NCI-H128 (cell line): ENCODE data around the gene RSU1.
"Not testable (repeated sequence)": the region's sequence is repeated elsewhere in the genome, so short reads cannot be mapped to it uniquely, and the experiment has no call there.

Experiments
- DNase-seq: peaks from one replicate; lab custom pipeline; 2025; ENCODE audit not compliant: unreplicated experiment; lab: John Stamatoyannopoulos, UW

RSU1 gene

DNA sequence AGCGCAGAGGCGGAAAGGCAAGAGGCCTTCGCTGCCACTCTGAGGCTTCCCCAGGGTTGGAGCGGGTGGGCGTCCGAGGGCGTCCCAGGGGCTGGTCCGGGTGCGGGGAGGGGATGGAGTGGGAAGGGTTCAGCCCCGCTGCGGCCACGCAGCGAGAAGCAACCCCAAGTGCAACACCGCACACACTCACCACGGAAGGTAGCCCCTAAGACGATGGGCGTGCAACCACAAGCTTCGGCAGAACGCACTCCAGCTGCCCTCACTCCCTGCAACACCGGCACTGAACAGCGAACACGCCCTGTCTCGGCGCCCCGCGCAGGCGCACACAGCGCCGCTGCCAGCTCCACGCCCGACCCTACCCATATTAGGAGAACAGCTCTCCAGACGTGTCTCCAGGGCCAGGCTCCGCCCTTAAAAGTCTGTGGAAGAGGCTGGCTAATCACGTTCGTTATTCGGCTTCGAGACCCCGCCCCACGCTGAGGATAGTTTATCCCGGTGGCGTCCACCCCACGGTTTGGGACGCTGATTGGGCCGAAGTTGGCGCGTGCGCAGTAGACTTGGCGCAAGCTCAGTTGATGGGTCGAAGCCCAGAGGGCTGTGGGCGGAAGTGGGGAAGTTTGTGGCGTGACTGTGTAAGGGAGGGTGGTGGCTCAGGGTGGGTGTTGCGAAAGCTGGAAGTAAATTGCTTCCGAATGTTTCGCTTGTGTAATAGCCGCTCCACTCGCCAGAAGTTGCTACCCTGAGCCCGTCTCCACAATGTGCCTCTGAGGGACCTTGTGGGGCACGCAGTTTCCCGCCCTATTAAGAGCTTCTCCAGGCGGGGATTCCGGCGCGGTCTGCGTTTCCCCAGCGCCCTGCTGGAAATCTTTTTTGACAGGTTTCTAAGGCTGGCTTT, at the start of gene RSU1:
RSU1 (minus strand) TSS at position 300 of the 895 bp plus-strand sequence. CDS start 343 bp downstream, outside the sequence.
- DNase-seq, result peak; percentile 95

GRCh38 chr10:16866541-16867275, 49.5 kb upstream of the RSU1 start:
- DNase-seq, result no peak

DNA sequence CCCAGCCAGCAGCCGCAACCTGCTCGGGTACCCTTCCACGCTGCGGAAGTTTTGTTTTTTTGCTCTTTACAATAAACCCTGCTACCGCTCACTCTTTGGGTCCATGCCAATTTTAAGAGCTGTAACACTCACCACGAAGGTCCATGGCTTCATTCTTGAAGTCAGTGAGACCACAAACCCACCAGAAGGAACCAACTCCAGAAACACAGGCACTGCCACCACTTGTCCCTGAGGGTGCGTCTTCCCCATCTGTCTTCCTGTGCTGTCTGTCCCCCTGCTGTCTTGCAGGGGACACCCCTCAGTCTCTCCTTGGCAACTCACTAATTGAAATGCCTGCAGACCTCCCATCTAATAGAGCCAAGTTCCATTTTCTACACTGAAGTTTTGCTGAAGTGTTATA, 48.5 kb upstream of the RSU1 start:
- no peak for DNase-seq

GRCh38 chr10:16863766-16864165, 46.5 kb upstream of the RSU1 start:
- no peak for DNase-seq

GRCh38 chr10:16857419-16857818, 40.2 kb upstream of the RSU1 start:
- no peak for DNase-seq

GRCh38 chr10:16856567-16856966, 39.3 kb upstream of the RSU1 start:
- no peak for DNase-seq

DNA sequence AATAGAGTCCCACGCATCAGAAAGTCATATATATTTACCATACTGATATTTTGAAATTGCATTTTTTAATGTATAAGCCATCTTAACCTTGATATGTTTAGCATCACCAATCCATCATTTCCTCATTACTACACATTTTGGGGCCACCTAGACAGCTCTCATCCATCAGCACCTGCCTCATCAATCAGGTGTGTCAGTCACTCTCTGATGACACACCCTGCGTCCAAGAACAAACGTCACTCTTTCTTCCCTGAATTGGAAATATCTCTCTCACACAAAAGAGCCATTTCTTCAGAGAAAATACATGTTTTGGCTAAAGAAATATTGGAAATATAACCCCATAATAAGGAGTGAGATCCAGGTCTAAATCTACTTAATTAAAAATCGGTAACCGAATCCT, 38.9 kb upstream of the RSU1 start:
- no peak for DNase-seq

DNA sequence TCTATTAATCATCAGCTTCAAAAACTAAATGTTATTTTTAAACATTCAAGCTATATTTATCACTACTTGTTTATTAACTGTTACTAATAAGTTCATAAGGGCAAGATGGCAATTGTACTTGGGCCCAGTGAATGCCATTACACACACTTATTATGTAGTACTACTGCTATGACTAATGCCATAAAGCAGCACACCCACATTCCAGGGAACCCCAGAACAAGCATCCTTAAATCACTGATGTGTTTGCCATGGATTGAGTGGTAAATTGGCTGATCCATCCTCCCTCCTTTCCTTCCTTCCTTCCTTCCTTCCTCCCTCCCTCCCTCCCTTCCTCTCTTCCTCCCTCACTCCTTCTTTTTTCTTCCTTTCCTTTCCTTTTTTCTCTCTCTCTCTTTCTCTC, 37.4 kb upstream of the RSU1 start:
- DNase-seq, result no peak

DNA sequence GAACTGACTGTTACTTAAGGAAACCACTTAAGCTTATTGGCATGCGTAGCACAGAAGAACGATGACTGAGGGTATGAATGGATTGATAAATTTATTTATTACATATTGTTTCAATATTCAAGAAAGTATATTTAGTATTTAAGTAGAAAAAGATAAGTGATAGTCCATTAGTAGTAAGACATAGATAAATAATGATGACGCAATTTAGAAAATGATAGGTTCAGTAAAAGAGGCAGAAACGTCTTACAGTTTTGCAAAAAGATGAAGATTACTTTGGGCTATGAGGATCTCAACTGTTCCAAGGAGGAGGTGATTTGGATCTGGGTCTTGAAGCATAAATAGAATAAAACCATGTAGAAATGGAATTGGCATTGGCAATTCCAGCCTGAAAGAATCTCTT, 36.6 kb upstream of the RSU1 start:
- DNase-seq, result no peak

- DNase-seq, result no peak
Observed at GRCh38 chr10:16853201-16853600, 36.0 kb upstream of the RSU1 start.

GRCh38 chr10:16852624-16853023, 35.4 kb upstream of the RSU1 start:
- DNase-seq, result no peak

- DNase-seq, result no peak
Observed at GRCh38 chr10:16848562-16849154, 31.4 kb upstream of the RSU1 start.

DNA sequence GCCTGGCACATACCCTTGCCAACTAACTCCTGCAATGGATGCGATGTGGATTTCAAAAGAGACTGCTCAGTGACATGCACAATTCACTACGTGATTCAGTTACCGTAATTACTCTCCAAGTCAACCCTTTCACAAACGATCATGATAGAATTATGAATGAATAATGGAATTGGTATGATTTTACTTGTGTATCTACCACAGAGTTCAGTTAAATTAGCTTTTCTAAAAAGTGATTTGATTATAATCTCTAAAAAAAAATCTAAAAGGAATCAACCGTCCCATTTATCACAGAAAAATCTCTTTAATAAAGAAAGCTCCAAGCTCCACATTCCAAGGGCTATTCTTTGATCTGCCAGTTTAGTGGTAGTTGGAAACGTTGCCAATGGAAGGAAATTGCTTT, 30.4 kb upstream of the RSU1 start:
- DNase-seq, result no peak

DNA sequence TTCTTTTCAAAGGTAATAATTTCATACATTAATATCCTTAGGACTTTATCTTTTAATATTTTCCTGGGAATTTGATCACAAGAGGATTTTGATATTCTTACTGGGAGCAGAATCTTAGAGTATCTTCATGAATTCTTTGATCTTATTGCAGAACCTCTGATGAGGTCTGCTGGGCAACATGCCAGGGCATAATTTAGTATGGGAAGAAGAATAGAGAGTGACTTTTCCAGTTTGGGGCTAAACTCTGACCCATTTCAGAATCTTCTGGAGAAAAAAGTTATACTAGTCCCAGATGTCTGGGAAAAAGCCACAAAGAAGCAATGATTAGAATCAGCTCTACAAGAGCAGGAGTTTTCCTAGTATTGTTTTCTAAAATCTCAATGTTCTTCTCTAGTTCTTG, 28.0 kb upstream of the RSU1 start:
- DNase-seq, result no peak

GRCh38 chr10:16843252-16843870, 26.1 kb upstream of the RSU1 start:
- DNase-seq, result peak; percentile 17

GRCh38 chr10:16835228-16835627, 18.0 kb upstream of the RSU1 start:
- DNase-seq, result no peak

DNA sequence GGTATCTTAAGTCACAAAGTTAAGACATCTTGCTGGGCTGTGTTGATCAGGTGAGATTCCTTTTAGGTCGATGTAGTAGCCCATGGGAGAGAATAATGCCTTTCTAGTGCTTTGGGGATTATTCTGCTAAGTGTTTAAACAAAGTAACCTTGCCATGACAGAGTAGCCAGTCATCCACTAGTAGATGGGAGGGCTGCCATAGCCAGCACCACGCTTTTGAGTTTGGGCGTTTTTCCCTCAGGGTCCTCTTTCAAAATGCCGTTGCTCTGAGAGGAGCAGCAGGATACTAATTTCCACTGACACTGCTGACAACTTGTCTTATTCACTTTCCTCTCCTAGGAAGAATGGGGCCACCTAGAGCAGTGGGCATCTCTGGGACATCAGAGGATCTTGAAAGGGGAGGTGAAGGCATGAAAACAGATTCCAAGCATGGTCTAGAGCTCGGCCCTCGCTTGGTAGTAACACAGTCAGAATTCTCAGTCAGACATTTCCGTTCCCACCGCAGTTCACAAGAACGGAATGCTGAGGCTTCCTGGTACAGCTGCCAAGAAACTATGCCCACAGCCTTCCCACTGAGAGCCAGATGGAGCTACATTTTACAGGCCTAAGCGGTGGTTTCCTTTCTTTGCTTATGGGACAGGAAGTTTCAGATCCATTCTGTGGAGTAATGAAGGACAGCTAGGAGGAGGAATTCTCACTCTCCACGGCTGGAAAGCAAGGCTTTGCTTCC, 15.3 kb upstream of the RSU1 start:
- DNase-seq, result no peak

GRCh38 chr10:16828701-16829175, 11.5 kb upstream of the RSU1 start:
- no peak for DNase-seq

DNA sequence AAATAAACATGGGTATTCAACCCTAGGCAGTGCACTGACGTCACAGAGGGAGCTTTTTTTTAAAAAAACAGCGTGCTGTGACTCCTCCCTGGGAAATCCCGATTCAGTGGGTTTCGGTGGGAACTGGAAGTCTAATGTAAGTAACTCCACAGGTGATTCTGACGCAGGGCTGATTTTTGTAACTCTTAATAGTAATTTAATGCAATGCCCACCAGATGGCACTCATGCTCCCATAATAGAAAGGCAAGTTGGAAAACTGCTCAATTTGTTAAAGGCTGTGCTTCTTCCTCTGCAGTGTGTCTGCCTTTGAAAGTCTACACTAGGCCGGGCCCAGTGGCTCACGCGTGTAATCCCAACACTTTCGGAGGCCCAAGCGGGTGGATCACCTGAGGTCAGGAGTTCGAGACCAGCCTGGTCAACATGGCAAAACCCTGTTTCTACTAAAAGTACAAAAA, 10.9 kb upstream of the RSU1 start:
- peak; percentile 57 for DNase-seq

DNA sequence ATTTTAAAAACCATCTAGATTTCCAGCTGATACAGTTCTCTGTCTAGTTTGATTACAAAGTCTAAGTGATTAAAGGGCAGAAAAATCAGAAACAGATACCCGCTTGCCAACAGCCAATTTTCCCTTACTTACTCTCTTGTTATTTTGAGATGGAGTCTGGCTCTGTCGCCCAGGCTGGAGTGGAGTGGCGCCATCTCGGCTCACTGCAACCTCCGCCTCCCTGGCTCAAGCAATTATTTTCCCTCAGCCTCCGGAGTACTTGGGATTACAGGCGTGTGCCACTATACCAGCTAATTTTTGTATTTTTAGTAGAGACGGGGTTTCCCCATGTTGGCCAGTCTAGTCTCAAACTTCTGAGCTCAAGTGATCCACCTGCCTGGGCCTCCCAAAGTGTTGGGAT, 10.2 kb upstream of the RSU1 start:
- not testable (repeated sequence) for DNase-seq
